ENCODE results near the gene UBE2E2.

Gene UBE2E2

GRCh38 chr3:23421811-23422516, 218.8 kb downstream of the UBE2E2 start:
- TF ChIP-seq CTCF (IDR thresholded peaks at IDR 0.05; ENCODE audit: insufficient read depth, low read depth, low read length, missing control alignments) = no peak
- H3K4me3 ChIP-seq (ENCODE audit: low read length) = no peak overlapping the region
- DNase-seq (ENCODE audit: low read depth) = peak; percentile 21

- no peak for DNase-seq (ENCODE audit: low read depth)
- TF ChIP-seq CTCF (IDR thresholded peaks at IDR 0.05; ENCODE audit: insufficient read depth, low read depth, low read length, missing control alignments) = no peak
- no peak overlapping the region for H3K4me3 ChIP-seq (ENCODE audit: low read length)
Measured at GRCh38 chr3:23422517-23422851, 219.4 kb downstream of the UBE2E2 start.

GRCh38 chr3:23425410-23425809, 222.3 kb downstream of the UBE2E2 start:
- TF ChIP-seq CTCF (IDR thresholded peaks at IDR 0.05; ENCODE audit: insufficient read depth, low read depth, low read length, missing control alignments) = no peak
- no peak overlapping the region for H3K4me3 ChIP-seq (ENCODE audit: low read length)
- DNase-seq (ENCODE audit: low read depth) = no peak

- H3K4me3 ChIP-seq (ENCODE audit: low read length) = no peak overlapping the region
- TF ChIP-seq CTCF (IDR thresholded peaks at IDR 0.05; ENCODE audit: insufficient read depth, low read depth, low read length, missing control alignments) = no peak
- DNase-seq (ENCODE audit: low read depth) = no peak
Measured at GRCh38 chr3:23430781-23431398, 227.8 kb downstream of the UBE2E2 start.

- no peak overlapping the region for H3K4me3 ChIP-seq (ENCODE audit: low read length)
Measured at GRCh38 chr3:23431764-23432163, 228.6 kb downstream of the UBE2E2 start.

GRCh38 chr3:23435318-23435717, 232.2 kb downstream of the UBE2E2 start:
- H3K4me3 ChIP-seq (ENCODE audit: low read length) = no peak overlapping the region
- DNase-seq (ENCODE audit: low read depth) = no peak
- TF ChIP-seq CTCF (IDR thresholded peaks at IDR 0.05; ENCODE audit: insufficient read depth, low read depth, low read length, missing control alignments) = no peak

More at GRCh38 chr3:23431764-23432163, 228.6 kb downstream of the UBE2E2 start:
- TF ChIP-seq CTCF (IDR thresholded peaks at IDR 0.05; ENCODE audit: insufficient read depth, low read depth, low read length, missing control alignments) = no peak
- no peak for DNase-seq (ENCODE audit: low read depth)

- H3K4me3 ChIP-seq (ENCODE audit: low read length) = no peak overlapping the region
- no peak for TF ChIP-seq CTCF (IDR thresholded peaks at IDR 0.05; ENCODE audit: insufficient read depth, low read depth, low read length, missing control alignments)
- no peak for DNase-seq (ENCODE audit: low read depth)
Measured at GRCh38 chr3:23435904-23436303, 232.8 kb downstream of the UBE2E2 start.
